Neural progenitor cell (in vitro differentiated cells): ENCODE measurements around the gene INHBC.

Experiments used
- EZH2 ChIP-seq: fragments of 200-600 bp; sonication (generic); IDR thresholded peaks from 2 replicates; pipeline ENCODE4 v1.6.1; 2017; ENCODE audit warnings: antibody characterized with exemption, mild to moderate bottlenecking, moderate library complexity
- EZH2phosphoT487 ChIP-seq: fragments of 200-600 bp; sonication (generic); IDR thresholded peaks from 2 replicates; pipeline ENCODE4 v1.6.1; 2017; ENCODE audit warnings: antibody characterized with exemption
- TF ChIP-seq, protein P1 (sequence below): fragments of 200-600 bp; sonication (generic); IDR thresholded peaks from 2 replicates; pipeline ENCODE4 v1.5.1; 2017; ENCODE audit warnings: antibody characterized with exemption, mild to moderate bottlenecking

DNA sequence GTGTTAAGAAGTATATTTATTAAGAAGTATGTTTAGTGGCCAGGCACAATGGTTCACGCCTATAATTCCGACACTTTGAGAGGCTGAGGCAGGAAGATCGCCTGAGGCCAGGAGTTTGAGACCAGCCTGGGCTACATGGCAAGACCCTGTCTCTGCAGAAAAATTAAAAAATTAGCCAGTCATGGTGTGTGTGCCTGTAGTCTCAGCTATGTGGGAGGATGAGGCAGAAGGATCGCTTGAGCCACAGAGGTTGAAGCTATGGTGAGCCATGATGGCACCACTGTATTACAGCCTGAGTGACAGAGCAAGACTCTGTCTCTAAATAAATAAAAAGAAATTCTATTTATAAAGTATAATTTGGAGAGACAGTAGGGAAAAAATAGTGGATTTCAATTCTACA is 24.1 kb upstream of the INHBC start:
- TF ChIP-seq, protein P1, sequence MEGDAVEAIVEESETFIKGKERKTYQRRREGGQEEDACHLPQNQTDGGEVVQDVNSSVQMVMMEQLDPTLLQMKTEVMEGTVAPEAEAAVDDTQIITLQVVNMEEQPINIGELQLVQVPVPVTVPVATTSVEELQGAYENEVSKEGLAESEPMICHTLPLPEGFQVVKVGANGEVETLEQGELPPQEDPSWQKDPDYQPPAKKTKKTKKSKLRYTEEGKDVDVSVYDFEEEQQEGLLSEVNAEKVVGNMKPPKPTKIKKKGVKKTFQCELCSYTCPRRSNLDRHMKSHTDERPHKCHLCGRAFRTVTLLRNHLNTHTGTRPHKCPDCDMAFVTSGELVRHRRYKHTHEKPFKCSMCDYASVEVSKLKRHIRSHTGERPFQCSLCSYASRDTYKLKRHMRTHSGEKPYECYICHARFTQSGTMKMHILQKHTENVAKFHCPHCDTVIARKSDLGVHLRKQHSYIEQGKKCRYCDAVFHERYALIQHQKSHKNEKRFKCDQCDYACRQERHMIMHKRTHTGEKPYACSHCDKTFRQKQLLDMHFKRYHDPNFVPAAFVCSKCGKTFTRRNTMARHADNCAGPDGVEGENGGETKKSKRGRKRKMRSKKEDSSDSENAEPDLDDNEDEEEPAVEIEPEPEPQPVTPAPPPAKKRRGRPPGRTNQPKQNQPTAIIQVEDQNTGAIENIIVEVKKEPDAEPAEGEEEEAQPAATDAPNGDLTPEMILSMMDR: no peak
- TF ChIP-seq EZH2phosphoT487 (no peak), EZH2 (no peak)
